Tibial nerve (tissue), 4 donors: Measurements from ENCODE around the gene SLC9B2. TPM values are rescaled to one million over a fixed set of nuclear protein-coding genes. Genes with fewer than 3 reads are reported as not detected.
"Not testable (repeated sequence)": the region's sequence is repeated elsewhere in the genome, so short reads cannot be mapped to it uniquely, and the experiment has no call there.

Experiments used
- DNase-seq, 2 donors: peaks; one replicate each; pipeline ENCODE4 v3.0.0-alpha.2; 2019; ENCODE audit warnings: low spot score in 2 of 2
- H3K27ac ChIP-seq, 4 donors: fragments of 200-600 bp; sonication (generic) in 3 of 4; one replicate each; pipeline ENCODE4 v1.5.1; 2017 to 2019; ENCODE audit warnings: mild to moderate bottlenecking in 1 of 4
- H3K27me3 ChIP-seq, 2 donors: fragments of 200-600 bp; sonication (generic) in 1 of 2; one replicate each; pipeline versions ENCODE4 v1.5.1 to v1.6.0; 2017 to 2019
- H3K36me3 ChIP-seq, 3 donors: fragments of 200-600 bp; sonication (generic); one replicate each; pipeline ENCODE4 v1.5.1; 2018 to 2019
- H3K4me1 ChIP-seq, 4 donors: fragments of 200-600 bp; sonication (generic) in 3 of 4; one replicate each; pipeline ENCODE4 v1.5.1; 2017 to 2019
- H3K4me3 ChIP-seq, 4 donors: fragments of 200-600 bp; sonication (generic) in 3 of 4; one replicate each; pipeline ENCODE4 v1.5.1; 2017 to 2019; ENCODE audit warnings: mild to moderate bottlenecking in 1 of 4, moderate library complexity in 1 of 4
- H3K9me3 ChIP-seq, 4 donors: fragments of 200-600 bp; sonication (generic) in 3 of 4; one replicate each; pipeline ENCODE4 v1.5.1; 2017 to 2019
- CTCF ChIP-seq, 5 experiments: fragments of 200-600 bp in 3 of 5; fragments of 450-650 bp in 2 of 5; sonication (generic) in 3 of 5; IDR thresholded peaks; one replicate each; pipeline ENCODE4 v1.5.1; 2016 to 2019; ENCODE audit warnings: antibody characterized with exemption in 5 of 5, mild to moderate bottlenecking in 3 of 5, moderate library complexity in 2 of 5
- EP300 ChIP-seq, 2 donors: sonication (generic); formaldehyde crosslinking; IDR thresholded peaks; one replicate each; pipeline ENCODE4 v1.6.1; 2017; ENCODE audit warnings: antibody characterized with exemption in 2 of 2, mild to moderate bottlenecking in 1 of 2
- POLR2A ChIP-seq, 2 donors: fragments of 450-650 bp; IDR thresholded peaks; one replicate each; pipeline ENCODE4 v1.6.1; 2017; ENCODE audit warnings: antibody characterized with exemption in 2 of 2, mild to moderate bottlenecking in 2 of 2, moderate library complexity in 2 of 2
- WGBS, 2 donors: methylation state at CpG; one replicate each; pipeline ENCODE4 v1.1.5; 2018; 5-methylcytosine and 5-hydroxymethylcytosine counted together
- total RNA-seq, 4 donors: library from RNA; depleted of rRNA; stranded (reverse); fragments of >200 nt; gene quantifications; one replicate each; pipeline ENCODE4 v1.1.0, GENCODE V29; 2016

The SLC9B2 gene
- total RNA-seq, 4 donors from 2014 or later = 13.1 to 29.4 (median 22.2) TPM

GRCh38 chr4:103011378-103012025 lies 65.1 kb downstream of the SLC9B2 start:
- TF ChIP-seq CTCF (IDR thresholded peaks at IDR 0.05) (no peak), EP300 (IDR thresholded peaks at IDR 0.05) (no peak), POLR2A (IDR thresholded peaks at IDR 0.05) (no peak)
- Histone ChIP-seq H3K4me1 (peaks cover 0 to 20% (median 10%) of the 10 kb centered on the region in 4 donors), H3K27ac (peak overlapping the region; percentile 41 to 87 (median 66)), H3K36me3 (no peaks in the 10 kb centered on the region), H3K4me3 (no peak overlapping the region), H3K9me3 (no peaks in the 10 kb centered on the region), H3K27me3 (no peaks in the 10 kb centered on the region)
- DNase-seq = no peak
- WGBS, 2 donors = 83 to 92% methylated on average over 4 of the region's 4 CpGs

- Histone ChIP-seq H3K36me3 (no peaks in the 10 kb centered on the region), H3K4me3 (no peak overlapping the region), H3K9me3 (no peaks in the 10 kb centered on the region), H3K4me1 (peaks cover 0 to 20% (median 10%) of the 10 kb centered on the region in 4 donors), H3K27me3 (no peaks in the 10 kb centered on the region), H3K27ac (peak overlapping the region in 3 of 4 donors; percentile 1 to 87 (median 78))
- no peak for DNase-seq
- TF ChIP-seq EP300 (IDR thresholded peaks at IDR 0.05) = no peak
- no peak for TF ChIP-seq CTCF (IDR thresholded peaks at IDR 0.05)
- no peak for TF ChIP-seq POLR2A (IDR thresholded peaks at IDR 0.05)
- WGBS, 2 donors = 94 to 95% methylated on average over 1 of the region's 1 CpG
Observed at GRCh38 chr4:103010804-103011203, 65.8 kb downstream of the SLC9B2 start.

DNA sequence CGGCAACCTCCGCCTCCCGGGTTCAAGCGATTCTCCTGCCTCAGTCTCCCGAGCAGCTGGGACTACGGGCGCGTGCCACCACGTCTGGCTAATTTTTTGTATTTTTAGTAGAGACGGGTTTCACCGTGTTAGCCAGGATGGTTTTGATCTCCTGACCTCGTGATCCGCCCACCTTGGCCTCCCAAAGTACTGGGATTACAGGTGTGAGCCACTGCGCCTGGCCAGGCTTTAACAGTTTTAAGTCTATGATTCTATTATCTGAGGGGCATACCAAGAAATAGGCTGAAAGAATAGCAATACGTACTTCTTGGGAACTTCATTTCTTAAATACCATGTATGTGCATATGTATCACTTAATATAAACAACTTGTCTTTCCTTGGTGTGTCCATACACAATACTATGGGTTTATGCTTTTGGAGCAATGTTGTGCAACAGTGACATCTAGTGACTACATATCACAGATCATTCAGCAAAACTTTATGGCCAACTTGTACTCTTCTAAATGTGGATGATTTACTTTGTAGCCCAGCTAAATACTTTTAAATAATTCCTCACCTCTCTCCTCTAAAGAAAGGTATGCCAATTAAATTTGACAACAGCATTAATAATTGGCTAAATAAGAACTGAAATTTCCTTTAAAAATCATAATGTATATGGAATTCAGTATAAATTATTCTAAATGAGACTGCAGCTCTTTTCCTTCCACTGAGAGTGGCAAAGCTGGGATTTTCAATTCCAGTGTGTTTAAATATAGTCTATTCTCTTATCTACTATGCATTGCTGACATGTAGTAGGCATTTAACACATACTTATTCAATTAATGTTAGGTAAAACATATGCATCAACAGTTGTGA lies 67.5 kb downstream of the SLC9B2 start:
- Histone ChIP-seq H3K4me1 (peaks cover 0 to 20% (median 10%) of the 10 kb centered on the region in 4 donors), H3K36me3 (no peaks in the 10 kb centered on the region), H3K27ac (no peak overlapping the region), H3K27me3 (no peaks in the 10 kb centered on the region), H3K9me3 (no peaks in the 10 kb centered on the region), H3K4me3 (no peak overlapping the region)
- peak; percentile 41 to 77 (median 64) for TF ChIP-seq CTCF (IDR thresholded peaks at IDR 0.05)
- TF ChIP-seq POLR2A (IDR thresholded peaks at IDR 0.05) = no peak
- WGBS, 2 donors = 72 to 75% methylated on average over 15 of the region's 15 CpGs
- DNase-seq = peak in 1 of 2 donors; percentile 62

DNA sequence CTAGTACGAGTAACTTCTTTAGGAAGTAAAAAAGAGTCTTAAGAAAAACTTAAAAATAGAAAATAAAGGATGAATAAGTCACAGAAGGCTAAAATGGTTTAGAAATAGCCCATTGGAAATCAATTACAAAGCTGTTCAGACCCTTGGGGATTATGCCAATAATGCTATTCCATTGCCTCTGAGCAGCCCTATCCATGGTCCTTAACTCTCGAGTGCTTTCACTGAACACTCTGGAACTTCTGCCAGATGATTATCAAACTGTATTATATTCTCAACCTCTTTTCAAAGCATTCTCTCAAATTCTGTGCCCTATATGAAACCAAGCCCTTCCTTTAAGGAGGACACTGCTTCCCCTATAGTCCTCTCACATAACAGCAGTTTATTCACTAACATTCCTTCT lies 74.0 kb downstream of the SLC9B2 start:
- Histone ChIP-seq H3K36me3 (no peaks in the 10 kb centered on the region), H3K27ac (no peak overlapping the region), H3K4me3 (no peak overlapping the region), H3K4me1 (no peaks in the 10 kb centered on the region), H3K27me3 (no peaks in the 10 kb centered on the region), H3K9me3 (no peaks in the 10 kb centered on the region)
- WGBS, 2 donors = 57 to 65% methylated on average over 2 of the region's 2 CpGs
- TF ChIP-seq EP300 (IDR thresholded peaks at IDR 0.05) = no peak
- TF ChIP-seq POLR2A (IDR thresholded peaks at IDR 0.05) = no peak
- no peak for TF ChIP-seq CTCF (IDR thresholded peaks at IDR 0.05)
- DNase-seq = no peak

DNA sequence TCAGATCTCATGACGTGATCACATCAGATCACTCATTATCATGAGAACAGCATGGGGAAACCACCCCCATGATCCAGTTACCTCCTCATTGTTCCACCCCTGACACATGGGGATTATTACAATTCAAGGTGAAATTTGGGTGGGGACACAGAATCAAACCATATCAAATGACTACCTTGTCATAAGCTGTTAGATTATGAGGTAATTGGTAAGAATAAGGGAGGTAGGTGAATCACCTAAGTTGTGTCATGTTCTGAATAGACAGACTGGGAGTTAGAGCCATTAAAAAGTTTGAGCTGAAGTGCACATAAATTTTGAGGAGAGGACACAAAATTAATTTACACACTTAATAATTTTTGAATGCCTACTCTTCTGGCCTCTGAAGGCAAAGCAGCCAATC lies 81.8 kb downstream of the SLC9B2 start:
- DNase-seq = no peak
- no peak overlapping the region for H3K27ac ChIP-seq
- 84 to 91% methylated on average over 1 of the region's 1 CpG for WGBS, 2 donors
- no peak overlapping the region for H3K4me3 ChIP-seq
- H3K9me3 ChIP-seq = no peaks in the 10 kb centered on the region
- H3K36me3 ChIP-seq = peaks cover 0 to 9% (median 0%) of the 10 kb centered on the region in 3 donors
- TF ChIP-seq POLR2A (IDR thresholded peaks at IDR 0.05) (no peak), CTCF (IDR thresholded peaks at IDR 0.05) (no peak), EP300 (IDR thresholded peaks at IDR 0.05) (no peak)
- H3K4me1 ChIP-seq = no peaks in the 10 kb centered on the region
- no peaks in the 10 kb centered on the region for H3K27me3 ChIP-seq

GRCh38 chr4:102993985-102994384 lies 82.6 kb downstream of the SLC9B2 start:
- not testable (repeated sequence) for H3K4me3 ChIP-seq, DNase-seq, H3K27me3 ChIP-seq, H3K36me3 ChIP-seq, H3K27ac ChIP-seq, H3K9me3 ChIP-seq, H3K4me1 ChIP-seq
